Stimulated activated CD8-positive, alpha-beta memory T cell treated with anti-CD3 and anti-CD28 coated beads, Interleukin-15, amount 100 ng/mL, for 4 hours (primary cell): Measurements from ENCODE around the gene ZXDC.

Source experiments
- DNase-seq, 2 donors: peaks; one replicate each; pipeline ENCODE4 v3.0.0-alpha.2; 2020; ENCODE audit warnings: low read depth in 2 of 2

ZXDC gene

DNA sequence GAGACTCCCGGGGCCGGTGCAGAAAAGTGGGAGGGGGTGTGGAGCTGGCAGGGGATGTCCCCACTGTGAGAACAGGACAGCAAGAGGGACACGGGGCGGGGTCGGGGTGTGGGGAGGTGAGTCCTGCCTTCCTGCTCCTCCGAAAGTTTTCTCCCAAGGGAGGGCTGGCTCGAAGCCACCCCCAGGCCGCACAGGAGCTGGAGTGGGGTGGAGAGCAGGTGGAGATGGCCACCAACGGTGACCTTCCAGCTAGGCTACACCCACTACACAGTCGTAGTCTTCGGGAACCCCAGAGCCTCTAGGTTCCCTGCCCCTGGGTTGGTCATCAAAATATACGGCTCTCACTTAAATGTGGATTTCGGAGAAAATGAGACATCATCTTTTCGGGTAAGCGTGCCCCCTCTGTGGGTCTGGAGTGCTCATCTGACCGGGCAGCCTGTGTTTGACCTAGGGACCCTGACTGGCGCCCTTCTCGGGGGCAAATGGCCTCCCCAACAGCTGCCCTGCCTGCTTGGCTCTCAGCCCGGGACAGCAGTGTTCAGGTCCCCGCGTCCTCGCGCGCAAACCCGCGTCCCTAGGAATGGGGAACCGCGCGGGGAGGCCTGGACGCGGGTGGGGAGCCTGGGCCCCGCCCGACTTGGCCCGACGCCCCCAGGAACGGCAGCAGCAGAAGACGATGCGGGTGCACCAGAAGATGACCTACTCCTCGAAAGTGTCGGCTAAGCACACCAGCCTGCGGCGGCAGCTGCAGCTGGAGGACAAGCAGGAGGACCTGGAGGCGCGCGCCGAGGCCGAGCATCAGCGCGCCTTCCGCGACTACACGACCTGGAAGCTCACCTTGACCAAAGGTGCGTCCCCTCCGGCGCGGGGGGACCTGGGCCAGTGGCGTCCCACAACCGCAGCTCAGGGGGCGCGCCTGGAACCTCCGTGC is 59.8 kb downstream of the ZXDC start:
- no peak for DNase-seq

DNA sequence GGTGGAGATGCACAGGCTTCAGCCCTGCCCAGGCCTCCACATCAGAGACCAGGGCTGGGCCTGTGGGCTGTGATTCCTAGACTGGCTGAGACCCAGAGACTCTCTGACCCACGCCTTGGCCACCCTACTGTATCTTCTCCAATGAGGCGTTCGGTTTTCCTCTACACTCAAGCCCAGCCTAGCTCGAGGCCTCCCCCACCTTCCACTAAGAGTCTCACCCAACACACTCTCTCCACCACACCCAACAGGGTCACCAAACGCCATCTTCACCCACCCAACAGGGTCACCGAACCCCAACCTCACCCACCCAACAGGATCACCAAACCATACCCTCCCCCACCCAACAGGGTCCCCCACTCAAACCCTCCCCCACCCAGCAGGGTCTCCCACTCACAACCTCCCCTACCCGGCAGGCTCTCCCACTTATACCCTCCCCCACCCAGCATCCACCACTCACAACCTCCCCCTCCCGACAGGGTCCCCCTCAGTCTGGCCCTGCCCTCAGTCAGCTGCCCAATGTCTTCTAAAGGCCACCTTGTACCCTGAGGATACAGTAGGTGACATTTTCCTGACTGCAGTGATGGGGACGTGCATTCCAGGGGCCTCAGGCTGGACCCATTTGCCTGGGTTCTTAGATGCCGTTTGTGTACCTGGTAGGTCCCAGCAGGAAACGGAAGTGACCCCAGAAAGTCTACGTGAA is 60.6 kb downstream of the ZXDC start:
- no peak for DNase-seq

DNA sequence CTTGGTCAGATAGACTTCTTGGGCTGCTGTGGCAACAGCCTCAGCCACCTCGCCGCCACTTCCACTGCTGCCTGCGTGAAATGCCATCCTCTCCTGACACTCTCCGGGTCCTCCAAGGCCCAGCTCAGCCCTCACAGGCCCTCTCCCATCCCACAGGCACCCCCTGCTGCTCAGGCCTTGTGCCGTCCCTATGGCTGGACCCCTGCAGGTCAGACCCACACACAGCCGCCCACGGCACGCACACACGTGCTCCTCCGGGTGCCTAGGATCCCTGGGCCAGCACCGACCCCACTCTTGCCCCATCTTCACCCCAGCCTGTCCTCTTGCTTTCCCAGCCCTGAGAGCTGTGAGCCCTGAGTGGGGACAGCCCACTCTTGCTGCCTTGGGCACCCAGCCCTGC is 61.3 kb downstream of the ZXDC start:
- no peak for DNase-seq

DNA sequence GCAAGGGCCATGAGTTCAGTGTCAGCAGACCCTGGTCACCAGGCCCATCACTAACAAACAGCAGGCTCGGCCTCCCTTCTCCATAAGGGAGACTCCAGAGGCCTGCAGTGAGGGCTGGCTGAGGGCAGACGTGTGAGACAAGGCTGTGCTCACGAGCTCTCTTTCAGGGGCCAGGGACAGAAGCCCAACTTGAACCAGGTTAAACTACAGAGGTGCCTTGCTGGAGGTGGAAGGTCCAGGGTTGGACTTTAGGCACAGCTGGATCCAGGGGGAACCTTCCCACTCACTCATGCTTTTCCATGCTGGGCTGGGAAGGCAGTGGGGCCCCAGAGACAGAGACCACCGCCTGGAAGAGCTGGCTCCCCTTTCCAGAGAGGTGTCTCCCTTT is 62.0 kb downstream of the ZXDC start:
- DNase-seq: no peak

DNA sequence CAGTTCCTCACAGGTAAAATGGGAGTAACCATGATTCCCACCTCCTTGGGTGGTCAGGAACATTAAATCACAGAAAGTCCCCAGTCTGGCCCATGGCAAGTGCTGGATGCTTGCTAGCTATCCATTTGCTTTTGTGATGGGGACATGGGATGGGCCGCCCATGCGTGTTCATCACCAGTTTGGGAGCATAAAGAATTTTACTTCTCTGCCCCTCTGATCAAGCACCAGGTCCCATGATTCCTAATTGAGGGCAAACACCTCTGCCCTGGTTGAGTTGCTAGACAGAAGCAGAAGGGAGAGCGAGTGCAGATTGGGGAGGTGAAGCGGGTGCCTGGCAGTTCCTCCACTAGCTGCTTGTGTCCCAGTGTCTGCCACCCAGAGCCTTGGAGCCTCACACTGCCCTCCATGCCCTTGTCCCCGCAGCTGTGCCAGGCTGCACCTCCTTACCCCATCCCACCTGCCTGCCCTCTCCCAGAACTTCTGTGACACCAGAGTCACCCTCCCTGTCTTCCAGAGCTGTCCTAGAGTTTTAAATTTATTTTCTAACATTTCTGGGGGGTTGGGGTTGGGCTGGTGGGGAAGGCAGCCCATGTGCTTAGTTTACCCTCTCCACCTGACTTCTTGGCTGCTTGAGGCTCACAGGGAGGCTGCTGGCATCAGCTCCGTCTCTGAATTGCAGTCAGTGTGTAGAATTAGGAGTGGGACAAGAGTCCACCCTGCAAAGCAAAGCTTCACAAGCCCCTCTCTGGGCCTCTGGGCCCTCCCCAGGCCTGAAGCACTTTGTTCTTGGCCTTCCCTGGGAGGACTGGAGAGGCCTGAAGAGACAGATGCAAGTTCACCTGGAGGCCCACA is 62.6 kb downstream of the ZXDC start:
- DNase-seq: no peak

DNA sequence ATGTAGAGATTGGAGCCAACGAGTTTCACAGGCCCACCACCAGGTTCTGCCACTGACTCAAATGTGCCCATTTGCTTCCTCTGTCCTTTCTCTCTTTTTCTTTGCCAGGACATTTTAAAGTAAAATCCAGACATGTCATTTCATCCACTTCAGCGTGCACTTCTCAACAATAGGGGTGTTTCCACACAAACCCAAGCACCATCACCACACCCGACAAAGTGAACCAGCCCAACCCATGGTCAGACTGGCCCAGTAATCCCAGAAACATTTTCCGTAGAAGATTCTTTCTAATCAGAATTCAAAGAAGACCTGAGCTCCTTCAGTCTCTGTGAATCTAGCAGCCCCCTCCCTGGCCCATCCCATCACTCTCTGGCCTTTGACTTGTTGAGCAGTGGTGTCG is 67.6 kb downstream of the ZXDC start:
- no peak for DNase-seq

DNA sequence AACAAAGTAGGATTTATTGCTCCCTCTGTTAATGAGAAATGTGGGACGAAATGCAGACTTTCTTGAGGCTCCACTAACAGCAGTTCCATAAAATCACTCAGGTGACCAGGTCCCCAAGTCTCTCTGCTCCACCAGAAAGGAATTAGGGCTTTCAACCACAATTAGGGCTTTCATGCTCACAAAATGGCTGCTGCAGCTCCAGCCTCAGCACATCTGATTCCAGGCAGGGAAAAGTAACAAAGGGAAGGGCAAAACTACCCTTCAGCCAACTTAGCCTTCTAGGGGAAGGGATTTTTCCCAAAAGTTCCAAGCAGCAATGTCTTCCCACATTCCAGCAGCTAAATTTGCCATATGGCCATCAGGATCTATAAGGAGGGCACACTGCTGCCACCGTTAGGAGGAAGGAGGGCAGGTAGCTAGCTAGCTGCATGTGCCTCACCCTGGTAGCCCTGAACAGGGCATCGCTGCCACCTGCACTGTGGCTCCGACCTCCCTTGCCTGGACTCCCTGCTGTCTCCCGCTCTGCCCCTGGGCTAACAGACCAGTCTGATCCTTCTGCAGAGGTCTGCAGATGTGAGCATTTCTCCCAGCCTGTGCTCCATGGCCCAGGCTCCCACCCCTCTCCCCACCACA is 68.2 kb downstream of the ZXDC start:
- DNase-seq: no peak

DNA sequence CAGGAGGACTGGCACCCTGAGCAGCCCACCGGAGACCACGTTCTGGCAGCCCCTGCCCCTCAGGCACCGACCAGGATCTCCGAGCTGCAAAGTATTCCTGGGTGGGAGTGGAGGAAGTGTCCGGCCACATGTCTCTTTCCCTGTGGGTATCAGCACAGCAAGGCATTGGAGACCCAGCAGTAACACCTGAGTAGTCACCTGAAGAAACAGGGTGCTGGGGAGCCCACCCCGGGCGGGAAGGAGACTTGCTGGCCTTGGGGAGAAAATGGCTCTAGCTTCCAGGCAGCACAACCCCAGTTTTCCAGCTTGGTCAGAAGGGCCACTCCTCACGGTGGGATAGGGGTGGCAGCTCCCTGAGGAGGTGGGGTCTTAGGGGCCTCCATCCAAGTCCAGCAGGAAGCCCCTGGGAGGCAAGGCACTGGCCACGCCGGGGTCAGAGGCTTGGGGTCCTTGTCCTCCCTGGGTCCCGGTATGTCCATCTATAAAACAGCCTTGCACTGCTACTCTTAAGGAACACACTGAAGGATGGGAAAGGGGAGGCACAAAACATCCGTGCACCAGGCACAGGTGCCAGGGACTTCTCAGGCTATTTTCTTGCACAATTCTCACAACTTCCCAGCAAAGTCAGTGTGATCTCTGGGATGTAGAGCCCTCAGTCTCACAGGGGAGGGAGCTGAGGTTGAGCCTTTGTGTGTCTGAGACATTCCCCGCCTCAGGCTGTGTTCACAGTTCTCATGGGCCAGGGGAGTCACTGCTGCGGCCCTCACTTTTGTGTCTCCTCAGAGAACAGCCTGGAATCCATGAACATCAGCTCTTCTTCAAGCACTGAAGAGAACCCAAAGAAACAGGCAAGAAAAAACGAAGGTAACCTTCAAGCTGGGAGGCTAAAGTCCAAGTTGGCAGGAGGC is 69.0 kb downstream of the ZXDC start:
- DNase-seq: no peak

DNA sequence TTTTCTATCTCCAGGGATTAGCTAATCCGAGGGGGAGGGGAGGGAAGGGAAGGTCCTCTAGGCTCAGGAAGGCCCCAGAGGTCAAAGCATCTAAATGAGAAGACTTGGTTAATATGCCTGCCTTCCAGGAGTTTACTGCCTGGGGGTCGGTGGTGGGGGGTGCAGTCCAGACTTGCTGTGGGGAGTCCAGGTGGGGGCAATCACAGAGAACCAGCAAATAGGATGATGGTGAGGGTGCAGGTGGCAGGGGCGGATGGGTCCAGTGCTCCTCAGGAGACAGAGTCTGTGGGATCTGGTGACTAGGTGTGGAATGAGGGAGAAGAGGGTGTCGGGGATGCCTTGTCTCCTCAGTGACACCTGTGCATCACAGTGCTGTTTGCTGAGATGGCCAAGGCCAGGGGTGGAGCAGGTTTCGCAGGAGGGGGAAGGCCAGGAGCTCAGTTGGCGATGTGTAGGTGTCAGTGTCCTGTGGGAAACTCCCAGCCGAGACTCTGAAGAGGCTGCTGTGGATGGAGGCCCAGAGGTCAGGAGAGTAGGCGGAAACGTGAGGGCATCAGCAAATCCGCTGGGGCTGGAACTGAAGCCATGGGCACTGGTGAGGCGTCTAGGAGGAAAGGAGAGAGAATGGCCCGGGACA is 72.9 kb downstream of the ZXDC start:
- DNase-seq: no peak

DNA sequence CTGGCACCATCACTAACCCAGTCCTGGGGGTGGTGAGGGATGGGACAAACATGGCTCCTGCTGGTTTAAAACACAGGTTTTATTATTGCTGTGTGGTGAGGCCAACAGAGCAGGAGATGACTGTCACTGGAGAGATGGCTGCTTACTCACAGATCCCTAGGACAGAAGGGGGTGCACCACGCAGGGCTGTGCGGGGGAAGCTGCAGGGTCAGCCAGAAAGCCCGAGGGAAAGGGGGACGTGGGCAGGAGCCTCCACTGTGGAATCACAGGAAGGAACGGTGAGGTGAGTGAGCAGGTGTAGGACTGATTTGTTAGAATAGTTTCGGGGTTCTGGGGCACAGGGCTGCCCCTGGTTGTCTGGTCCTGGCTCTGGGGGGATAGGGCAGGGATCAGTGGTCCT is 73.5 kb downstream of the ZXDC start:
- no peak for DNase-seq

DNA sequence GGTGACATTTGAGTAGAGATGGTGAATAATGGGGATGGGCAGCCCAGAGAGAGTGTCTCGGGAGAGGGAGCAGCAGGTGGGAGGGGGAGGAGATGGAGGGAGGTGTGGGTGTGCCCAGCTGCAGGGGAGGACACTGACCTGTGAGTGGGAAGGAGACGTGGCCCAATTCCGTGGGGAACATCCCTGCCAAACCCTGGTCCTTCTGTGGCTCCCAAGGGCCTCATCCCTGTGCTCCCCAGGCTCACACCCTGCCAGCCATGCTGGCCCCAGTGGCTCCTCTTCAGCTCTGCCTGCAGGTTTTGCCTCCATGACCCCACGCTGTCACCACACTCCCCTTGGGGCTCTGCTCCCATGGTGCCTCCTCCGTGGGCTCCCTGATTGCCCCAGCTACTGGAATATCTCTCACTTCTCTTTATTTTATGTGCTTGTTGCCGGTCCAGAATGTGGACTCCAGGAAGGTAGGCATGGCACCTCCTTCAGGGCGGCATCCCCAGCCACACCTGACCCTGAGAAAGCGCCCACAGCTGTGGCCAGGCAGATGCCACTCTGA is 74.0 kb downstream of the ZXDC start:
- DNase-seq: no peak

DNA sequence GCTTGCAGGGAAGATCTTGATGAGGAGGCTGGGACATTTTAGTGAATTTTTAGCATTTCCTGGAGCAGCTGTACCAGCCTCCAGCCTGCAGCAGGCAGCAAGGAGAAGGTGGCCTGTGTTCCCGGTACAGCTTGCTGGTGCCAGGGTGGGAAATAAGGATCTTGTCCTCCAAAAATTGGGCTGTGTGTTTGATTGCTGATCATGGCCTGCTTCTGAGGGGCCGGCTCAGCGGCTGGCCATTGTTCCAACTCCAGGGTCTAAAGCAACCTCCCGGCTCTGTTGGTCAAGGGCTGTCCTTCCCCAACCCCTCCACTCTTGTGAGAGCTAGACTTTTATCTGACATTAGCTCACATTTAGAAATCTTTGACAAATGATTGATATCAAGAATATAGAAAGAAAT is 75.9 kb downstream of the ZXDC start:
- no peak for DNase-seq

DNA sequence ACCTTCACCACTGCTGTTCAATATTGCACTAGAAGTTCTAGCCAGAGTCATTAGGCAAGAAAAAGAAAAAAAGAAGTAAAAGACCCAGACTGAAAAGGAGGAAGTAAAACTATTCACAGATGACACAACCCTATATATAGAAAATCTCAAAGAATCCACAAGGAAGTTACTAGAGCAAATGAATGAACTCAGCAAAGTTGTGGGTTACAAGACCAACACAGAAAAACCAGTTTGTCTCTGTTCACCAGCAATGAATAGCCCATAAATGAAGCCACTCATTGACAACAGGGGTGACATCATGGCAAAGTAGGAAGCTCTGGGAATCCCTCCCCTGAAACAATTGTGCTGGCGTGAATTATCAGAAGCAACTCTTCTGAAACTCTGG is 76.3 kb downstream of the ZXDC start:
- DNase-seq: no peak

DNA sequence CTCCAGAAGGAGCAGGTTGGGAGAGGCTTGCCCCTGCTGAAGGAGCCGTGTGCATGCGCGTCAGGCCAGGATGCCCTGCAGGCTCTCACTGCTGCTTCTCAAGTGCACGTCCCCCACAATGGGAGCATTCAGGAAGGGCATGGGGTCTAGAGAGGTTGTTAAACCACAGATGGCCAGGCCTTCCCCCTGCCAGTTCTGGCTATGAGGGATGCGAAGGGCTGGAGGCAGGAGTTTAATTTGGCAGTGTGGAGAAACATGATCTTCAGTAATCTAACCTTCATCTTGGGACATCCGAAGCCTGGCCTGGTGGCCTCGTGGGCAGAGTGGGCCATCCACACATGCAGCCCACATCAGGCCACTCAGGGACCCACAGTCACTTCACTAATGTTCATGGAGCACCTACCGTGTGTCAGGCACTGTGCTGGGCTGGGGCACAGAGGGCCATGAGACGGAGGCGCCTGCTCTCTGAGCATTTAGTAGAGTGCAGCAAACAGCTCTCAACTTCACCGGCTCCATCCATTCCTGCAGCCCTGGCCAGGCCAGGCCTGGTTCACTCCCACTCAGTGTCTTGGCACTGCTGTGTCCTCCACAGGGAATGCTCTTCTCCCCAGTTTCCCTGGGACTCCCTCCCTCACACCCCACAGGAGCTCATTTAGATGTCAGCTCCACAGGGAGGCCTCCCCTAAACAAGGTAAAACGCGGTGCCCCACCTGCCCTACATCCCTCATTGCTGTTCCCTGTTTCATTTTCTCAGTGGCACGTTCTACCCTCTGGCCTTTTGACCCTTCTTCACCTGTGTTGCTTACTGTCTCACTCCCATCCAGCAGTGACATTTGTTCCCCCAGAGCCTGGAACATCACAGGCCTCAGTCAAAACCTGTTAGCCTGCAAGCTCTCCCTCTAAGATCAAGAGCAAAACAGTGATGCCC is 77.0 kb downstream of the ZXDC start:
- no peak for DNase-seq

DNA sequence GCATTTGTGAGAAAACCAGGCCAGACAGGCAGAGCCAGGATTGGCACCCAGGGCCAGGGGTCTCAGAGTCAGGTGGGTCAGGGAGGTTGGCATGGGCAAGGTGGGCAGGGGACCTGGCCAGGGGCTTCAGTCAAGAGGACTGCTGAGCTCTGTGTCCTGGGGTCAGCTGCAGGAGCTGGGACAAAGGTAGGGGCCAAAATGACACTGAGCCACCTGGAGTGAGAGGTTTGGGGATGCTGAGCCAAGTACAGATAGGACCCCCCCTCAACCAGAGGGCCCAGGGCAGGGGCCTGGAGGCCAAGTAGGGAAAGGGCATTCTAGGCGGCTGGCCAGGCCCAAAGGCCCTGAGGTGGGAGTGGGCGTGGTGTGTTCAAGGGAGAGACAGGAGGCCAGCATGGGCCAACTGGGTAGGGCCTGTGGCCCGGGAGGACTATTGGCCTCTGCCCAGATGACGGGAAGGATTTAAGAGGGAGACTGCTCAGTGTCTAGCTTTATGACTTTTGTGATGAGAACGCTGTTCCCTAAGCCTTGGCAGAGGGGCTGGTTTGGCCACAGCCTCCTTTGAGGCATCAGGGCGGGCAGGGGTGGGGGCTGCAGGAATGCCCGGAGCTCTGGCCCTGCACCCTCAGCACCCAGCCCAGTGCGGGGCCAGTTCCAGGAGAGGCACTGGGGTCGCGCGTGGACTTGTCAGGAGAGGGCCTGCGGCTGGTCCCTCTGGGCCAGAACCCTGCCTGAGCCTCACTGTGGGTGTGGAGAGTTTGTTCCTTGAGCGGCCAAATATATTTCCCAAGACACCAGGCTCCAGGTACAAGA is 77.9 kb downstream of the ZXDC start:
- no peak for DNase-seq

DNA sequence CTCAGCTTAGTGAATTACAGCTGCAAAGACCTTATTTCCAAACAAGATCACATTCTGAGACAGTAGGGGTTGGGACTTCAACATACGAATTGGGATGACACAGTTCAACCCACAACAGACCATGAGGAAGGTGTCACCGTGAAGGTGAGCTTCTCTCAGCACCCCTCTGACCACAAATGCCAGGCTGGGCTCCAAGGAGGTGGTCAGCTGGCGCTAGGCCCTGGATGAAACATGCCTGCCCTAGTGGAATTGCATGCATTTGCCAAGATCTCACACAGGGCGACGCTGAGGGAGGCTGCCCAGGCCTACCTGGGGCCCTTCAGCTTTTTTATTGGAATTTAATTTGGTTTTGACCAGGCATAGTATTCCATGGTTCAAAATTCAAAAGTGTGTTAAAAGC is 79.2 kb downstream of the ZXDC start:
- DNase-seq: no peak

DNA sequence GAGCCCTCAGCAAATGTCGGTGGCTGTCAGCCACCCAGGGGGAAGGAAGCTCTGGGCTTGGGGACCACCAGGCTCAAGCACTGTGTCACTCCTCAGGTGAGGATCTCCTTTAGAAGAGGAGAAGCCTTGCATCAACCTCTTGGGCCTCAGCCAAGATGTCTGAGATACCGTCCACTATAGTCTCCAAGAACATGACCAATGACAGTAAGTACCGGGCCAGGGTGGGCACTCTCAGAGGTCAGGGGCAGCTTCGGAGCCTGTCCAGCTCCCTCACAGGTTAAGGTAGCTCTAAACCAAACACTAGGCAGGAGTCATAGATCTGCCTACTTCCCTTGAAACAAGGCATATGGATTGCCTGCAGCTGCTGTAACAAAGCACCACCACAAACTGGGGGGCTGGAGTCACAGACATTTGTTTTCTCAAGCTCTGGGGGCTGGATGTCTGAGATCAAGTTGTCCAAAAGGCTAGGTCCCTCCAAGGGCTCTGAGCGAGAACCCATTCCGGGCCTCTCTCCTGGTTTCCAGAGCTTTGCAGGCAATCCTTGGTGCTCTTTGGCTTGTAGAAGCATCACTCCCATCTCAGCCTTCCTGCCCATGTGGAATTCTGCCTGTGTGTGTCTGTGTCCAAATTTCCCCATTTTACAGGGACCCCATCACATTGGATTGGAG is 79.7 kb downstream of the ZXDC start:
- no peak for DNase-seq

DNA sequence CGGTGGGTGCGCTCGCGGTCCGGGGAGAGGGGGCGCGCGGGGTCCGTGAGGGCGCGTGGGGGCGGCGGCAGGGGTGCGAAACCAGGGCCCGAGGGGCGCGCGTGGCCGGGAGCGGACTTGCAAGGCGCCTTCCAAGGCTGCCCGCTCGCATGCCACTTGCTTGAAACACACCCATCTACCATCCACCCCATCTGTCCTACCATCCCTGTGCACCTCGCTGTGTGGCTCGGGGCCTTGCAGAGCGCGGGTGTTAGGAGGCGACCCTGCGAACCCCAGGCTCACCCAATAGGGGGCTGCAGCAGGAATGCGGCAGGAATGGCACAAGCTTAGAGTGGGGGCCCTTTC is 80.7 kb downstream of the ZXDC start:
- no peak for DNase-seq
